Stimulated activated CD4-positive, alpha-beta T cell treated with anti-CD3 and anti-CD28 coated beads, Interleukin-12 subunit alpha, Interleukin-12 subunit beta, amount 100 ng/mL, for 24 hours (primary cell): ENCODE results near the gene FRMD4A.
"Not testable (repeated sequence)": the region's sequence is repeated elsewhere in the genome, so short reads cannot be mapped to it uniquely, and the experiment has no call there.

ENCODE experiments used
- DNase-seq, 2 experiments: peaks; one replicate each; pipeline ENCODE4 v3.0.0-alpha.2; 2020; ENCODE audit warnings: low read depth in 2 of 2

FRMD4A gene

DNA sequence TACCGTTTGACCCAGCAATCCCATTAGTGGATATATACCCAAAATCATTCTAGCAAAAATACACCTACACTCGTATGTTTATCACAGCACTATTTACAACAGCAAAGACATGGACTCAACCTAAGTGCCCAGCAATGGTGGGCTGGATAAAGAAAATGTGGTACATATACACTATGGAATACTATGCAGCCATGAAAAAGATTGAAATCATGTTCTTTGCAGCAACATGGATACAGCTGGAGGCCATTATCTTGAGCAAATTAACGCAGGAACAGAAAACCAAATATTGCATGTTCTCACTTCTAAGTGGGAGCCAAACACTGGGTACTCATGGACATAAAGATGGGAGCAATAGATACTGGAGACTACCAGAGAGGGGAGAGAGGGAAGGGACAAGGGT is 223.9 kb downstream of the FRMD4A start:
- no peak for DNase-seq

DNA sequence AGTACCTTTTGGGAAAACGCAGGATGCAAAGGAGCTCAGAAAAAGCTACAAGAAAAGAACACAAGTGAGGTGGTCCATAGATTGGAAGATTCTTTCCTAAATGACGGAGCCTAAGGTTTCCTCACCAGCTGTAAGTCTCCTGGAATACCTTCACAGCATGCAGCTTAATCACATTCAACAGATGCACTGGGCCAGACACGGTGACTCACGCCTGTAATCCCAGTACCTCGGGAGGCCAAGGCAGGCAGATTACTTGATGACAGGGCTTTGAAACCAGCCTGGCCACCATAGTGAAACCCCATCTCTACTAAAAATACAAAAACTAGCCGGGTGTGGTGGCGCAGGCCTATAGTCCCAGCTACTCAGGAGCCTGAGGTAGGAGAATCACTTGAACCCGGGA is 228.7 kb downstream of the FRMD4A start:
- DNase-seq: no peak

GRCh38 chr10:14099885-14100284 is 230.8 kb downstream of the FRMD4A start:
- DNase-seq: no peak

DNA sequence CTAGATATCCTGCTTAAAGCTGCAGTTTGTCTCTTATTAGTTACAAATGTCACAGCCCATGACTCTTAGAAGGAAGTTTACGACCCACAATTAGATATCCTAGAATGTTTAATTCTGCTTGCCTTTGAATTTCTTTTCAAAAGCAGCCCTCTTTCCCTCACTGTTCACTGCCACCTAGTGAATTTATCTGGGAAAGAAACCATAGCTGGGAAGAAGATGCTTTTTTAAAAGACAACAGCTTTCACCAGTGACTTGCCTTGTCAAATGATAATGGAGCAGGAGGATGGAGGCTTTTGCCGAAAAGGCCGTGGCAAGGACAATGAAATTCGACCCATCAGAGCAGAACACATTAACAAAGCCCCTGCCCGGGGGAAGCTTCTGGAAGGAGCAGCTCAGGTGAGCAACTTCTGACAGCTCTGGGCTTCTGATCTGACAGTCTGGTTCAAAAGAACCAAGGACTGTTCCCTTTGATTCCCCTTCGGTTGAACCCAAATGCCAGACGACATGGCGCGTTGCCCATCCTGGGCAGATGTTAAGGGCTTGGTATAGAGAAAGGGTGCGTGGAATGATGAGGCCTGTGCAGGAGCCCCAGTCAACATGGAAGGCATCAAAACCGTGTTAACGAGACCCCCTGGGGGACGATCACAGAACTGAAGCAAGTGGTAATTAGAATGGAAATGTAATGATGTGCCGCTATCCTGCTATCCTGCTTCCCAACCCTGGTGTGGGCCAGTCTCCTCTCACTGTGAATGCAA is 236.8 kb downstream of the FRMD4A start:
- no peak for DNase-seq

DNA sequence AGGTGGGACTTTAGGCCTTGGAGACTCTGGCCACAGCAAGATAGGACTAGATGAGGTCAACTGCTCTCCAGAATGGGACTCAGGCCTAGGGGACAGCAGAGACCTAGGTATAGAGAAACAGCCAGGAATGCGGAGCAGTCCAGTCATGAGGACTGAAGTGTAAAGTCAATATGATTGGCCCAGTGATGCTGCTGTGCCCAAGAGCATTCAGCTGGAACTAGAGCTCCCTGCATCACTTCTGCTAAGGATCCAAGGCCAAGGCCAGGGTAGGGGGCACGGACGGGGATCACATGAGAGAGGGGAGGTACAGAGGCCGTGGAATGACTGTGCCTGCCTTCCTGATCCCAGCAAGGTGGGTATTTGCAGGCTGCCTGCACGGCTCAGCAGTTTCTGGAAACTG is 237.9 kb downstream of the FRMD4A start:
- DNase-seq: no peak

DNA sequence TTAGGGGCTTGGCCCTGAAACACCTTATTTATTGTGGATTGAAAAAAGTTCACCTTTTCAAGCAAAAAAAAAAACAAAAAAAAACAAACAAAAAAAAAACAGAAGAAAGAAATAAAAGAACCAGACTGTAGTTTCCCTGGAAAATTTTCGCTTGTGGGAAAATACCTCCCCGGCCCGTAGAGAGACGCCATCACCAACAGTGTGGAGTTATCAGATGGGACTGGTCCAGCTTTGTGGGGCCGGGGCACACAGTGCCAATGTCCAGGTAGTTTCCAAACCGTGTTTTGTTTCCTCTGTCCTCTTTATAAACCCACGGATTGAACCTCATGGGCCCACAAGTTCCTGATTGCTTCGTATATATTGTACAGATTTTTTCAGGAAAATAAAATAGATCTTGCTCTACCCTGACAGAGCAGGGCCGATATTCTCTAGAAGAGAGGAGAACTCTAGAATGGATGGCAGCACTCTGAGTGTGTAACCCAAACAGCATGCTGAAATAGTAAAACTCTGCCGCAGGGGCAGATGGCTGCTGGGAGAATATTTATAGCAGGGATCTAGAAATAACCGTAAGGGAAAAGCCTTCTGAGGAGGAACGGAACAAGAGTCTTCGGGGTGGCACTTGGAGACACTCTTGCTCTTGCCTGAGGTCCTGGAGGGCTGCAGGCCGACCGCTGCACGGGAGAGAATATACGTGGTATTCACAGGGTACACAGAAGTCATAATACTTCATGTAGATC is 241.0 kb downstream of the FRMD4A start:
- DNase-seq: no peak

DNA sequence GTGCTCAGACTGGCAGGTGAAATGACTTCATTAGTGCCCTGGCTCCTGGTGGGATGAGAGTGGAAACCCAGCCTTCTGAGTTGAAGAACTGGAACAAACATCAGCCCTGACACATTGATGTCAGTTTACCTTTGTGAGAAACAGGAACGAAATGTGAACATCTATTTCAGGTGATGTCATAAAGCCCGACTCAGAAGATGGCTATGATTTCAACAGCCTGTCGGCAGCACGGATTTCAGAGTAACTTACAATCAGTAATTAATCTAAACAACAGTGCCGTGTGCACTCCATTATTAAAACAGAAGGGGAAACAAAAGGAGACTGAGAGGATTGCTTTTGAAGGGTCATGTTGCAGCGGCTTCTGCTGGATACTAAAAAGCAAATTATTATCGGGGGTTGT is 243.2 kb downstream of the FRMD4A start:
- no peak for DNase-seq

- no peak for DNase-seq
Observed at GRCh38 chr10:14086596-14086995, 244.1 kb downstream of the FRMD4A start.

- DNase-seq: no peak
Observed at GRCh38 chr10:14084875-14085274, 245.8 kb downstream of the FRMD4A start.

DNA sequence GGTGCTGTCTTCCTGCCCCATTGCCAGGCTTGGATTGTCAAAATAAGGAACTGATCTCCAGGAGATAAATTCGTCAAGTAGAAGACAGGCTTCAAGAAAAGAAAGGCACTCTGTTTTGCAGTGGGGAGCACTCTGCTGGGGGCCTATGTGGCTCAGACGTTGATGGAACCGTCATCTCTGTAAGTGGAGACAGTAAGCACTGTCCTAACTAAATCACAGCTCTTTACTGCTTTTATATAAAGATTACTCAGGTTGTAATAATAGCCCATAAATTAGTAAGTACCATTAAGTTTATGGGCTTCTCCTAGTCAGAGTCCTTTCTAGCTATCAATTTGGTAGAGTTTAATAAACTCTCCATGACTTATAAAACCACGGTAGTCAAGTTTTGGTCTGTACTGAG is 249.9 kb downstream of the FRMD4A start:
- no peak for DNase-seq

DNA sequence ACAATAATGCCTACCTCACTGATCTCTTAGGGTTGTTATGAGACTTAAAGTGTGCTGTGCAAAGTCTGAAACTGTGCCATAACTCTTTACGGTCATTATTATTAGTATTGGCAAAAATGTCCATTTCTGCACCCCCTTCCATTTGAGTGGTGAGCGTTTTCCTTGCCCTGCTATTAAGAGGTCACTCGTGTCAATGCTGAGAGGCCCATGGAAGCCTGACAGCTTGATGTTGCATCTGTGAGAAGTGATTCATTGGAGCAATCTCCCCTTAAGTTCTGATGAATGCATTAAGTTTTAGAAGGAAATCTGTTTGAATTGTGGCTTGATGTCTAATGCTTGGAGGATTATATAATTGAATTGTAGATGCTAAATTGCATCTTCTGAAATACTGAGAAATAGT is 253.3 kb downstream of the FRMD4A start:
- DNase-seq: no peak

DNA sequence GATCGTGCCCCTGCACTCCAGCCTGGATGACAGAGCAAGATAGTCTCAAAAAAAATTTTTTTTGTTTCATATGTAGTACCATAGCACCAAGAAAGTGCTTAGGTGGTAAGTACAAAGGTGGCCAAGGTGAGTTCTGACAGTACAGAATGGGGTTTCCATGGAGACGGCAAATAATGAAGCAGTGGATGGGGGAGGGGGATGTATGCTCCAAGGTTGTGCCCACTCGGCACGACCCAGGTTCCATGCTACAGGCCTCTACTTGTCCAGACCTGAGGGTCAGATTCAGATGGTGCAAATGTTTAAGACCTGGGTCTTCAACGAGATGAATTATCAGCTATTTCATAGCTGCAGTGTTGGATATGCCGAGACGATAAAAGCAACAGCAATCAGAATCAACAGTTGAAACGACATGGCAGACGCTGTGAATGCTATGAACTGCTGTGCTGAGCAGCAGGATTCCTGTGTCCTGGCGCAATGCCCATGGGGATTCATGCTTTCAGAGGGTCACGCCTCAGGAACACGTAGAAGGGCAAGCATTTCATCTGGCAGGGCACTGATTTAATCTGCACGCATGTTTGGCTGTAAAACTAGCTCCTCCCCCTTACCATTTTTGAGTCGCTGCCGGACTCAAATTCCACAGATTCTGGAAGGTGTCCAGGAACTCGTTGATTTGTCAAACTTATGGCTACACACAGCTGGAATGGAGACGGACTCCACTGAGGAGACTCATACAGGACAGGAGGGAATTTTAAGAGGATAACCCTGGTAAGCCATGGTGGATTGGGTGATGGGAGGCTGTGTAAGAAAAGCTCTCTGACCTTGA is 256.5 kb downstream of the FRMD4A start:
- no peak for DNase-seq

DNA sequence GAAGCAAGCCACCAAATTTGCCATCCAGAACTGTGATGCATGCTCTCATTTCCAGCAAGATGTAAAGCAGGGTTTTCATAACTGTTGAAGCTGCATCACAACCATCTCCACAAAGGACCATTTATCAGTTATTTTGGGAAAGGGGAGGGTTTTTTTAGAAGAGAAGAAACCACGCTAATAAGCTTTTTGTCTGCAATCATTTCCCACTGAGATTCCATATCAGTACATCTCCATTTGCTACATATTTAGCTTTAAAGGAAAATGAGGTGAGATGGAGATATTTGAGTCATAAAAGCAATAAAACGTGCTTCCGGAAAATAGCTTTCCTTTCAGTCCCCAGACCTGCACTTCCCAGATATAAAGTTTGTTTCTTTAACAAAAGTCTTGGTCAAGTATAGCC is 258.2 kb downstream of the FRMD4A start:
- DNase-seq: no peak

DNA sequence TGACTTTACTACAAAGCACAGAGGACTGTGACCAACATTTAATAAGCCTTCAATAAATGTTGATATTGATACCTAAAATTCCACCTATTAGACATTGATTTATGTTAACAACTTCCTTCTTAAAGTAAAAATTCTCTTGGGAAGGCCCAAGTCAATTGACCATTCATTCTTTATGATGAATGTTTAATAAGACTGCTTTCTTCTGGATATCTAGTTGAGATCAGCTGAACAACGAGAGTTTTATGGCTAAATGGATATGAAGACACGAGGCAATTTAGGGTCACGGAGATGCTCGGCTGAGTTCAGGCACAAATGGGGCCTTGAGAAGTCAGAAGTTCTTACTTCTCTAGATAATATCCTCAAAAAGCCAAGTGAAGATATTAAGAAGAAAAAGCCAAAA is 258.8 kb downstream of the FRMD4A start:
- no peak for DNase-seq

DNA sequence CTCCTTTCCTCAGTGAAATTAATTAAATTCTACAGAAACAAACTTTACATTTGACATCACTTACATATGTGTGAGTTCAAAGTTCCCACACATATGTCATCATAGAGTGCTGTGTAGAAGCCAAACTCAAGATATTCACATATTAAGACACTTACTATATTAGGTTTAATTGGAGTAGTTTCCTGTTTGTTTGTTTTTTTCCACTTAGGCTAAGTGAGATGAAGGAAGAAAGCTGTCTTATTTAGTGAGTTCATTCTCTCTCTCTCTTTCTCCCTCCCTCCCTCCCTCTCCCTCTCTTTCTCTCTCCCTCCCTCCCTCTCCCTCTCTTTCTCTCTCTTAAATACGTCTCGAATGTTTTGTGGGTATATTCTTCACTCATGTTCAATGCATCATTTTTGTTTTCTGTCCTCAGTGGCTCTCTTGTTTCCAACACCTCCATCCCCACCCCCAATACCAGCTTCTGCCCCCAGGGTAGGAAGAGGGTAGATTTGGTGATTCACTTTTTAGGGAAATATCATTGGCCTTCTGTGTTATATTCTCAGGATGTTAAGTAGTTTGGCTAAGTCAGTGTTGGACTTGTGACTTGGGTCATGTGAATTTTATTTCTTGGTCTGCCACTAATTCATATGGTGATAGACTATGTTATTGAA is 262.0 kb downstream of the FRMD4A start:
- DNase-seq: no peak

- DNase-seq: not testable (repeated sequence)
Observed at GRCh38 chr10:14067638-14068037, 263.1 kb downstream of the FRMD4A start.

GRCh38 chr10:14066106-14066505 is 264.6 kb downstream of the FRMD4A start:
- DNase-seq: no peak

DNA sequence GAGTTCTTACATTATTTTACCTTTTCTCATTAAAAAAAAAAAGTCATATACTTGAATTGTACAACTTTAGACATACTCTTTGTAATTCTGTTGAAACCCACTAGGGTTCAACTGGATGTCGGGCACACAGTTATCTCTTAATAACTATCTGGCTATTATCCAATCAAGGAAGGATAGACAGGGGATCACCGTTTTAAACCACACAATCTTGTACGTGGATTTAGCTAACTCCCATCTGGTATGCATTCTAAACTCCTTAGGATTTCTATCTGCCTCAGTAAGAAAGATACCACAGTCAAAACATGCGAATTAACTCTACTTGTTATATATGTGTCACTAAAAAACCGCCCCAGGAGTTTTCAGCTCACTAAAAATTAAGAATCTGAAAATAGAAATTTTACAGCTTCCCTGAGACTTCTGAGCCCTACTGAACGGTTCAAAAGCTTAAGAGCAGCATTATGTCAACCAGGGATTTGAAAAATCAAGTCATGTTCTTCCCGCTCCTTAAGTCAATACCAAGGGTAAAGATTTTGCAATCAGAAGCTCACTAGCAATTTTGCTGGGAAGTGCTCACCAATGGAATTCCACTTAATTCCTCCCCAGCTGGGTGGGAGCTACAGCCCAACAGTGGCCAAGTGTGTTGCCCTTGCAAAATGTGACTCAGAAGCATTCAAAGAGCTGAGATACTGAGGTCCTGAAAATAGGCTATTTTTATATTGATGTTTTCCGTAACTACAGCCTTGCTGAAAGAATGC is 267.0 kb downstream of the FRMD4A start:
- DNase-seq: no peak

DNA sequence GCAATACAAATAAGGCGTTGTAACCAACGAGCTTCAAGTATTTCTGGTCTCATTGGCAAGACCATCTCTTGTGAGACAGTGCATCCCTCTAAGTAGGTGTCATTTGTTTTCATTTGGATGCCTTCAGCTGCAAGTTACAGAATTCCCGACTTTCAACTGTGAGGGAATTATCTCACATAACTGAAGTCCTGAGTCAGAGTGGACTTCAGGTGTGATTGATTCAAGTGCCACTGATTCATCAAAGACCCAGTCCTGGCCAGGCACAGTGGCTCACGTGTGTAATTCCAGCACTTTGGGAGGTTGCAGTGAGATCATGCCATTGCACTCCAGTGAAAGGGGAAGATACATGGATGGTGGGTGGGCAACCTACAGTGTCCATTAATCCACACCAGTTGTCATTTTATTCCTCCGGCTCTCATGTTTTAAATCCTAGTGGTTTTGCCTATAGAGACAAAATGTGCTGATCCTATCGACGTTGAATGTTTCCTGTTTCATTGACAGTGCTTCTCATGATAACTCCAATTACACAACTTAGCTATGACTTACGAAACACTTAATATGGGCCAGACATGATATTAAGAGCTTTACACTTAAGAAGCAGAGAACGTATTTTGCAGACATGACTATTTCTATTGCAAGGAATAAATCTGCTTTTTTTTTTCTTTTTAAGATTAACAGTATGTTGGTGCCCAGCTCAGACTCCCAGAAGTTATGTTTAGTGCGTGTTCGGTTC is 268.0 kb downstream of the FRMD4A start:
- no peak for DNase-seq

DNA sequence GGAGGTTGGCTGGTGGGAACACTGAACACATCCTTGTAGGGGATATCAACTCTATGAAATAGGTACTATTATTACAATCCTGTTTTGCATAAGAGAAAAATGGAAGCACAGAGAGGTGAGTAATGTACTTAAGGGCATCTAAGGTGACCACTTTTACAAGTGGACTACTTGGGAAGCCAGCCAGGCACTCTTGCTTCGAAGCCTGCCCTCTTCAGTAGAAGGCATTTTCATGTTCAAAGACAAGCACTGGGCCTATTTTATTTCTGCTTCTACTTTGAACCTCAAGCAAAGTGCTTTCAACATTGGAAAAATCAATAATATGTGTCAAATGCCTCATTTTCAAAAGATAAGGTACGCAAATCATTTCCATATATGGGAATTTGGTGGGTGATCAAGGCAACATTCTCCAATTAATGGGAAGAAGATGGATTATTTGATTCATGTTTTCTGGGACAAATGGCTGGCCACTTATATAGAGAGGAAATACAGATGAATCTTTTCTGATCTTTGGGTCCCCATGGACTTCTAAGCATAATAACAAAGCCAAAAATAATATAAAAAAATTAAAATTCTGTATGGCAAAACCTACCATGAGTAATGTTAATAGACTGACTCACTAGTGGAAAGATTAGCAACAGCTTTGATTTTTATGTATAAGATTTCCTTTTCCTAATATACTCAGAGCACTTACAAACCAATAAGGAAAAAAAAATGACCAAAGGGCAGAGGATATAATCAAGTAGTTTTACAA is 270.2 kb downstream of the FRMD4A start:
- DNase-seq: no peak
